ENCODE data around the gene BAIAP2L2. TPM values are rescaled to one million over a fixed set of nuclear protein-coding genes. Genes with fewer than 3 reads are reported as not detected.
A peak's percentile ranks its signal among the peaks of the same experiment; 100 is the strongest.
"Not testable (repeated sequence)": the region's sequence is repeated elsewhere in the genome, so short reads cannot be mapped to it uniquely, and the experiment has no call there.

BAIAP2L2 gene, protein sequence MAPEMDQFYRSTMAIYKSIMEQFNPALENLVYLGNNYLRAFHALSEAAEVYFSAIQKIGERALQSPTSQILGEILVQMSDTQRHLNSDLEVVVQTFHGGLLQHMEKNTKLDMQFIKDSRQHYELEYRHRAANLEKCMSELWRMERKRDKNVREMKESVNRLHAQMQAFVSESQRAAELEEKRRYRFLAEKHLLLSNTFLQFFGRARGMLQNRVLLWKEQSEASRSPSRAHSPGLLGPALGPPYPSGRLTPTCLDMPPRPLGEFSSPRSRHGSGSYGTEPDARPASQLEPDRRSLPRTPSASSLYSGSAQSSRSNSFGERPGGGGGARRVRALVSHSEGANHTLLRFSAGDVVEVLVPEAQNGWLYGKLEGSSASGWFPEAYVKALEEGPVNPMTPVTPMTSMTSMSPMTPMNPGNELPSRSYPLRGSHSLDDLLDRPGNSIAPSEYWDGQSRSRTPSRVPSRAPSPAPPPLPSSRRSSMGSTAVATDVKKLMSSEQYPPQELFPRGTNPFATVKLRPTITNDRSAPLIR
- under 1 TPM in 1 of 3 donors, not detected in 2; 0.21 TPM for polyA plus RNA-seq

DNA sequence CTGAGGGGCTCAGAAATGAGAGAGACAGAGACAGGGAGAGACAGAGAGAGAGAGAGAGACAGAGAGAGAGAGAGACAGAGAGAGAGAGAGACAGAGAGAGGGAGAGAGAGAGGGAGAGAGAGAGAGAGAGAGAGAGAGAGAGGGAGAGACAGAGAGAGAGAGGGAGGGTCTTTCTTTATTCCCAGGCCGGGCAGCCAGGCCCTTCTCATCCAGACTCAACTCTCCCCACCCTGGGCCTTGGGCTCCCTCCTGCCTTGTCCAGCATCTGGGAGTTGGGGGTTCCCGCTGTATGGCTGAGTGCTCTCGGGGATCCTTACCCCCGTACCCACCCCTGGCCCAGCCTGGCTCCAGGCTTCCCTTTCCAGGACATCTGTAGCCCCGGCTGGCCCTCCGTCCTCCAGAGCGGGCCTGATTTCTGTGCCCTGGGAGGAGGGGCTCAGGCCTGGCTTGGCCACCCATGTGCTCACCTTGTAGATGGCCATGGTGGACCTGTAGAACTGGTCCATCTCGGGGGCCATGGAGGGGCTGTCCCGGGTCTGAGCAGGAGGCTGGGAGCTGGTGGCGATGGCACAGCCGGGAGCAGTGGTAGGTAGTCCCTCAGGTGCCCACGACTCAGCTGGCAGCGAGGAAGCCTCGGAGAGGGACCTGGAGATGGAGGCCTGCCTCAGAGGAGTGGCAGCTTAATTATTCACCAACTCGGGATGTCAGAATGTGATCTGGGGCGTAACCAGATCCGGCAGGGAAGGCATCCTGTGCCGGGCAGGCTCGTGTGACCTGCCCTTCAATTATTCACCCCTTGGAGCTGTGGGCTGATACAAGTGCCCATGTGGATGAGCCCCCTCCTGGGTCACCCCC is at the start of gene BAIAP2L2:
Gene BAIAP2L2, minus strand, starts transcription at position 677 of the 855 bp plus-strand sequence. Its CDS starts 159 bp downstream, at position 518.
- peaks cover 0 to 2% (median 0%) of the 10 kb centered on the region in 6 donors for H3K9me3 Mint-ChIP-seq
- no peak for DNase-seq
- peaks cover 24 to 30% of the 10 kb centered on the region in 2 donors for H3K4me1 Mint-ChIP-seq
- peaks cover 37 to 55% (median 44%) of the 10 kb centered on the region in 3 donors for H3K27me3 Mint-ChIP-seq (ENCODE audit: low read depth in 3 of 3)
- peak within 1 kb of the TSS; percentile 27 to 69 (median 44) for H3K4me3 Mint-ChIP-seq
- H3K27ac Mint-ChIP-seq: peak within 1 kb of the TSS; percentile 73 to 96 (median 85)
- peaks cover 3 to 16% (median 4%) of the 10 kb centered on the region in 3 donors for H3K36me3 Mint-ChIP-seq

DNA sequence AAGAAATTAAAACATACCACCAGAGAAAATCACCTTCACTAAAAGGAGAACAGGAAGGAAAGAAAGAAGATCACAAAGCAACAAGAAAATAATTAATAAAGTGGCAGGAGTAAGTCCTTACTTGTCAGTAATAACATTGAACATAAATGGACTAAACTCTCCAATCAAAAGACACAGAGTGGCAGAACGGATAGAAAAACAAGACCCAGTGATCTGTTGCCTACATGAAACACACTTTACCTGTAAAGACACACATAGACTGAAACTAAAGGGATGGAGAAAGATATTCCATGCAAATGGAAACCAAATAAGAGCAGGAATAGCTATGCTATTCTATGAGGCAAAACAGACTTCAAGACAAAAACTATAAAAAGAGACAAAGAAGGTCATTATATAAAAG is 45.2 kb upstream of the BAIAP2L2 start:
- Mint-ChIP-seq H3K9me3 (no peaks in the 10 kb centered on the region), H3K27me3 (ENCODE audit: low read depth in 3 of 3) (peaks cover 0 to 3% (median 2%) of the 10 kb centered on the region in 3 donors), H3K4me3 (no peak overlapping the region), H3K36me3 (peaks cover 3 to 20% (median 13%) of the 10 kb centered on the region in 3 donors), H3K4me1 (peaks cover 0 to 7% of the 10 kb centered on the region in 2 donors), H3K27ac (no peak overlapping the region)
- DNase-seq: no peak

- H3K27me3 Mint-ChIP-seq (ENCODE audit: low read depth in 3 of 3); H3K4me3 Mint-ChIP-seq; H3K9me3 Mint-ChIP-seq; DNase-seq; H3K4me1 Mint-ChIP-seq: not testable (repeated sequence)
- H3K27ac Mint-ChIP-seq: peak overlapping the region in 3 of 6 donors; percentile 15 to 60 (median 45)
- peaks cover 0 to 25% (median 12%) of the 10 kb centered on the region in 3 donors for H3K36me3 Mint-ChIP-seq
These were observed 44.1 kb upstream of the BAIAP2L2 start for GRCh38 chr22:38154563-38154915.

DNA sequence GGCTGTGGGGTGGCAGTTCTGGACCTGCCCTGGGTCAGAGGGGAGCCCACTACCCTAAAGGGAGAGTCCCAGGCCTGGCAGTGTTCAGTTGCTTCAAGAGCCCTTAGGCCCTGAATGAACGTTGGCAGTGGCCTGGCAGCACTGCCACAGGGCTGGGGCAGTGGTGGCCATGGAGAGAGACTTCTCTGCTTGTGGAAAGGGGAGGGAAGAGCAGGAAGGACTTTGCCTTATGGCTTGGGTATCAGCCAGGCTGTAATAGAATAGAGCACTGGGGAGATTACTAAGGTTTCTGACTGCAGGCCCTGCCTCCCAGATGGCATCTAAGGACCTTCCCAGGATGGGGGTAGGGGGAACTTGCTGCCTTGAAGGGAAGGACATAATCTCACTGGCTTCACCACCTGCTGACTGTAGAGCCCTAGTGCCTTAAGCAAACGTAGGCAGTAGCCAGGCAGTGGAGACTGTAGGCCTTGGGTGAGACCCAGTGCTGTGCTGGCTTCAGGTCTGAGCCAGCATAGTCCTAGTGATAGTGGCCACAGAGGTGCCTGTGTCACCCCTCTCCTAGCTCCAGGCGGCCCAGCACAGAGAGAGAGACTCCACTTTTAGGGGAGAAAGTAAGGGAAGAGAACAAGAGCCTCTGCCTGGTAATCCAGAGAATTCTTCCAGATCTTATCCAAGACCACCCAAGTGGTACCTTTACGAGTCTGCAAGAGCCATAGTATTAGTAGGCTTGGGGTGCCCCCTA is 43.5 kb upstream of the BAIAP2L2 start:
- Mint-ChIP-seq H3K36me3 (peaks cover 0 to 28% (median 16%) of the 10 kb centered on the region in 3 donors), H3K9me3 (no peaks in the 10 kb centered on the region), H3K4me1 (no peaks in the 10 kb centered on the region), H3K27ac (peak overlapping the region in 2 of 6 donors; percentile 27 to 60), H3K4me3 (no peak overlapping the region), H3K27me3 (ENCODE audit: low read depth in 3 of 3) (peaks cover 0 to 3% (median 2%) of the 10 kb centered on the region in 3 donors)
- no peak for DNase-seq

- H3K36me3 Mint-ChIP-seq: peaks cover 0 to 21% (median 17%) of the 10 kb centered on the region in 3 donors
- peaks cover 0 to 2% (median 2%) of the 10 kb centered on the region in 3 donors for H3K27me3 Mint-ChIP-seq (ENCODE audit: low read depth in 3 of 3)
- H3K27ac Mint-ChIP-seq: no peak overlapping the region
- H3K4me3 Mint-ChIP-seq: no peak overlapping the region
- H3K4me1 Mint-ChIP-seq: peaks cover 2 to 4% of the 10 kb centered on the region in 2 donors
- no peaks in the 10 kb centered on the region for H3K9me3 Mint-ChIP-seq
- no peak for DNase-seq
These were observed 40.6 kb upstream of the BAIAP2L2 start for GRCh38 chr22:38151126-38151500.

- no peaks in the 10 kb centered on the region for H3K9me3 Mint-ChIP-seq
- no peak overlapping the region for H3K4me3 Mint-ChIP-seq
- H3K4me1 Mint-ChIP-seq: peaks cover 21 to 28% of the 10 kb centered on the region in 2 donors
- H3K36me3 Mint-ChIP-seq: peaks cover 0 to 18% (median 17%) of the 10 kb centered on the region in 3 donors
- no peak for DNase-seq
- H3K27ac Mint-ChIP-seq: no peak overlapping the region
- H3K27me3 Mint-ChIP-seq (ENCODE audit: low read depth in 3 of 3): peaks cover 6 to 15% (median 10%) of the 10 kb centered on the region in 3 donors
These were observed 37.8 kb upstream of the BAIAP2L2 start for GRCh38 chr22:38148245-38148644.

DNA sequence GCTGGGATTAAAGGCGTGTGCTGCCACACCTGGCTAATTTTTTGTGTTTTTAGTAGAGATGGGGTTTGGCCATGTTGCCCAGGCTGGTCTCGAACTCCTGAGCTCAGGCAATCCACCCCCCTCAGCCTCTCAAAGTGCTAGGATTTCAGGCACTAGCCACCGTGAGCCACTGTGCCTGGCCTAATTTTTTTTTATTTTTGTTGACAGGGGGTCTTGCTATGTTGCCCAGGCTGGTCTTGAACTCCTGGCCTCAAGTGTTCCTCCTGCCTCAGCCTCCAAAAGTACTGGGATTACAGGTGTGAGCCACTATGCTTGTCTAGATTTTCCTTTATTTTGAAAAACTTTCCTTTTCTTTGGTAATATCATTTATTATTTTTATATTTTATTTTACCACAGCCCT is 35.7 kb upstream of the BAIAP2L2 start:
- peak overlapping the region in 3 of 6 donors; percentile 5 to 77 (median 53) for H3K27ac Mint-ChIP-seq
- H3K36me3 Mint-ChIP-seq: peaks cover 0 to 10% (median 9%) of the 10 kb centered on the region in 3 donors
- H3K4me3 Mint-ChIP-seq, DNase-seq, H3K9me3 Mint-ChIP-seq: not testable (repeated sequence)
- H3K27me3 Mint-ChIP-seq (ENCODE audit: low read depth in 3 of 3): peaks cover 6 to 16% (median 11%) of the 10 kb centered on the region in 3 donors
- peaks cover 38 to 48% of the 10 kb centered on the region in 2 donors for H3K4me1 Mint-ChIP-seq

- Mint-ChIP-seq H3K27me3 (ENCODE audit: low read depth in 3 of 3) (peaks cover 6 to 16% (median 11%) of the 10 kb centered on the region in 3 donors), H3K4me3 (peak overlapping the region; percentile 70 to 85 (median 81)), H3K4me1 (peaks cover 38 to 55% of the 10 kb centered on the region in 2 donors), H3K36me3 (peaks cover 0 to 7% (median 1%) of the 10 kb centered on the region in 3 donors), H3K9me3 (no peaks in the 10 kb centered on the region), H3K27ac (peak overlapping the region; percentile 91 to 100 (median 96))
- peak in 1 of 3 donors; percentile 51 for DNase-seq
These were observed 33.5 kb upstream of the BAIAP2L2 start for GRCh38 chr22:38144025-38144405.

- H3K27me3 Mint-ChIP-seq (ENCODE audit: low read depth in 3 of 3): peaks cover 6 to 16% (median 9%) of the 10 kb centered on the region in 3 donors
- H3K36me3 Mint-ChIP-seq: peaks cover 0 to 9% (median 7%) of the 10 kb centered on the region in 3 donors
- H3K4me1 Mint-ChIP-seq: peaks cover 38 to 50% of the 10 kb centered on the region in 2 donors
- peak overlapping the region; percentile 70 to 85 (median 81) for H3K4me3 Mint-ChIP-seq
- H3K27ac Mint-ChIP-seq: peak overlapping the region; percentile 91 to 100 (median 96)
- no peaks in the 10 kb centered on the region for H3K9me3 Mint-ChIP-seq
- DNase-seq: peak in 2 of 3 donors; percentile 9 to 14
These were observed 32.1 kb upstream of the BAIAP2L2 start for GRCh38 chr22:38142606-38143005.

DNA sequence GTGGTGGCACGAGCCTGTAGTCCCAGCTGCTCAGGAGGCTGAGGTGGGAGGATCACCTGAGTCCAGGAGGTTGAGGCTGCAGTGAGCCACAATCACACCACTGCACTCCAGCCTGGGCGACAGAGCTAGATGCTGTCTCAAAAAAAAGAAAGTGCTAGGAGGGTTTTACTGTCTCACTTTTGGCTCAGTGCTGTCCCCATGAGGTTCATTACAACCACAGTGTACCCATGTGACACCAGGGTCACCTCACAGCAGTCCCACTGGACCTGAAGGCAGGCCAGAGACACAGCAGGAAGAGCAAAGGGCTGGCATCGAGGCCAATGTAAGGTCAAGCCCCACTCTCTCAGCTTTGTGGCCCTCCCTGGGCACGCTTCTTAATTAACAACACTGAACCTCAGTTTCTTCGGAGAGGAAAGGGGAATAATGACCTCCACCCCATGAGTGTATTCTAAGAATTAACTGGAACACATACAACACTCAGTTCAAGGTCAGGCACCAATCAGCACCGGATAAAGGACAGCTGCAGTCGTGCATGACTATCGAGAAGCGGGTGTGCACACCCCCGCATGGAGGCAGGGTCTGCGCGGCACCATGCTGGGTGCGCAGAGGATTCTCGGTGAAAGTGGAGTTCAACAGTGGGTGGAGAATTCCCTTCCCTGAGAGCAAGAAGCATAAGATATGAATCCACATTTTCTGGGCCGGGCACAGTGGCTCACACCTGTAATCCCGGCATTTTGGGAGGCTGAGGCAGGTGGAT is 30.9 kb upstream of the BAIAP2L2 start:
- H3K9me3 Mint-ChIP-seq: no peaks in the 10 kb centered on the region
- peak overlapping the region; percentile 90 to 97 (median 95) for H3K27ac Mint-ChIP-seq
- H3K27me3 Mint-ChIP-seq (ENCODE audit: low read depth in 3 of 3): peaks cover 6 to 16% (median 9%) of the 10 kb centered on the region in 3 donors
- DNase-seq: peak in 2 of 3 donors; percentile 23 to 28
- peaks cover 37 to 50% of the 10 kb centered on the region in 2 donors for H3K4me1 Mint-ChIP-seq
- H3K36me3 Mint-ChIP-seq: peaks cover 0 to 11% (median 9%) of the 10 kb centered on the region in 3 donors
- peak overlapping the region; percentile 29 to 63 (median 42) for H3K4me3 Mint-ChIP-seq

- Mint-ChIP-seq H3K27me3 (ENCODE audit: low read depth in 3 of 3) (peaks cover 6 to 10% (median 9%) of the 10 kb centered on the region in 3 donors), H3K36me3 (peaks cover 9 to 24% (median 20%) of the 10 kb centered on the region in 3 donors), H3K27ac (peak overlapping the region; percentile 67 to 90 (median 80)), H3K4me3 (no peak overlapping the region), H3K4me1 (peaks cover 36 to 47% of the 10 kb centered on the region in 2 donors), H3K9me3 (no peaks in the 10 kb centered on the region)
- no peak for DNase-seq
These were observed 29.4 kb upstream of the BAIAP2L2 start for GRCh38 chr22:38139901-38140300.

GRCh38 chr22:38138961-38139360 is 28.5 kb upstream of the BAIAP2L2 start:
- H3K36me3 Mint-ChIP-seq: peaks cover 9 to 28% (median 21%) of the 10 kb centered on the region in 3 donors

More at GRCh38 chr22:38138961-38139360, 28.5 kb upstream of the BAIAP2L2 start:
- peaks cover 6 to 8% (median 8%) of the 10 kb centered on the region in 3 donors for H3K27me3 Mint-ChIP-seq (ENCODE audit: low read depth in 3 of 3)
- H3K4me3 Mint-ChIP-seq: no peak overlapping the region
- H3K27ac Mint-ChIP-seq: peak overlapping the region in 4 of 6 donors; percentile 14 to 81 (median 50)
- H3K9me3 Mint-ChIP-seq: no peaks in the 10 kb centered on the region
- no peak for DNase-seq
- peaks cover 31 to 39% of the 10 kb centered on the region in 2 donors for H3K4me1 Mint-ChIP-seq

Measured in immature natural killer cell (primary cell).